D721Med (cell line): ENCODE measurements around the gene DNAJC16.

Experiments used
- DNase-seq: peaks from one replicate; pipeline ENCODE4 v3.0.0; 2011; ENCODE audit warnings: low spot score; ENCODE audit not compliant: insufficient read length
- FAIRE-seq: peaks from 2 replicates; lab custom pipeline; 2011; peaks lifted over from hg19 to GRCh38; lab: Jason Lieb, UNC
- TF ChIP-seq, protein P1 (sequence below): IDR thresholded peaks from 2 replicates; pipeline ENCODE4 v1.5.1; 2012; ENCODE audit warnings: mild to moderate bottlenecking, control low read depth; ENCODE audit not compliant: insufficient read depth; ENCODE audit errors: missing control alignments

The DNAJC16 gene

GRCh38 chr1:15500184-15501178, 26.2 kb upstream of the DNAJC16 start:
- TF ChIP-seq, protein P1, sequence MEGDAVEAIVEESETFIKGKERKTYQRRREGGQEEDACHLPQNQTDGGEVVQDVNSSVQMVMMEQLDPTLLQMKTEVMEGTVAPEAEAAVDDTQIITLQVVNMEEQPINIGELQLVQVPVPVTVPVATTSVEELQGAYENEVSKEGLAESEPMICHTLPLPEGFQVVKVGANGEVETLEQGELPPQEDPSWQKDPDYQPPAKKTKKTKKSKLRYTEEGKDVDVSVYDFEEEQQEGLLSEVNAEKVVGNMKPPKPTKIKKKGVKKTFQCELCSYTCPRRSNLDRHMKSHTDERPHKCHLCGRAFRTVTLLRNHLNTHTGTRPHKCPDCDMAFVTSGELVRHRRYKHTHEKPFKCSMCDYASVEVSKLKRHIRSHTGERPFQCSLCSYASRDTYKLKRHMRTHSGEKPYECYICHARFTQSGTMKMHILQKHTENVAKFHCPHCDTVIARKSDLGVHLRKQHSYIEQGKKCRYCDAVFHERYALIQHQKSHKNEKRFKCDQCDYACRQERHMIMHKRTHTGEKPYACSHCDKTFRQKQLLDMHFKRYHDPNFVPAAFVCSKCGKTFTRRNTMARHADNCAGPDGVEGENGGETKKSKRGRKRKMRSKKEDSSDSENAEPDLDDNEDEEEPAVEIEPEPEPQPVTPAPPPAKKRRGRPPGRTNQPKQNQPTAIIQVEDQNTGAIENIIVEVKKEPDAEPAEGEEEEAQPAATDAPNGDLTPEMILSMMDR, result no peak
- no peak for DNase-seq
- FAIRE-seq, result no peak

GRCh38 chr1:15501208-15502032, 25.2 kb upstream of the DNAJC16 start:
- TF ChIP-seq, protein P1, result peak; percentile 89
- peak; percentile 63 for DNase-seq
- FAIRE-seq, result no peak

DNA sequence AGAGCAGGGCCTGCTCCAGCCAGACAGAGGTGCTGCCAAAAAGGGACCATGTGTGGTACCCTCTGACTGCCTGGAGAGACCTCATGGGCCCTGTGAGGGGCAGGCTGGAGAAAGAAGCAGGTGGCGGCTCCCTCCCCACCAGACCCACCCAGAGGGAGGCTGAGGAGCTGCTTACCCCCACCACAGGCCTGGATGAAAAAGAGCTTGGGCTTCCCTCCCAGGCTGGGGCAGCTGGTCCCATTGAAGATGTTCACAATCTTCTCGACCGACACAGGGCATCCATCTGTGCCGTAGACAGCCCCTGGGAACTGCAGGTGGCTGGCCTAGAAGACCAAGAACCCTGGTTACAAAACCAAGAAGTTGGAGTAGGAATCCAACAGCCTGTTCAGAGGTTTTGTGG, 22.2 kb upstream of the DNAJC16 start:
- no peak for FAIRE-seq
- DNase-seq, result no peak
- TF ChIP-seq, protein P1, result no peak

GRCh38 chr1:15506831-15507230, 19.8 kb upstream of the DNAJC16 start:
- FAIRE-seq, result no peak
- DNase-seq, result no peak
- TF ChIP-seq, protein P1, result no peak

DNA sequence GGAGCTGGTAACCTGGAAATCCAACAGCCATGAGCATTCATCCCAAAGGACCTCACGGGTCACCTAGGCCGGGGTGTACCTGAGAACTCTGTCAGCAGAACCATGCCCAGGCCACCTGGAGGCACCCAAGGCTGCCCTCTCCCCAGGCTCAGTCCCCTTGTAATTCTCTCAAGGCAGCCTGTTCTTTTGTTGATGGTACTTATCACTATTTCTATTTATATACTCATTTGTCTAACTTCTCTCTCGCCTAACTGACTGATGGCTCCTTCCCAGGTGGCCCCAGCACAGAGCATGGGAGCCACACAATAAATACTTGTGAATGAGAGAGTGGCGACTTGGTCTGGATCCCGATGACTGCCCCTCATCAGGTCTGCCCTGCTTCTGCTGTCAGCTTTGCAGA, 19.4 kb upstream of the DNAJC16 start:
- DNase-seq (no peak), FAIRE-seq (no peak)
- TF ChIP-seq, protein P1, result no peak

DNA sequence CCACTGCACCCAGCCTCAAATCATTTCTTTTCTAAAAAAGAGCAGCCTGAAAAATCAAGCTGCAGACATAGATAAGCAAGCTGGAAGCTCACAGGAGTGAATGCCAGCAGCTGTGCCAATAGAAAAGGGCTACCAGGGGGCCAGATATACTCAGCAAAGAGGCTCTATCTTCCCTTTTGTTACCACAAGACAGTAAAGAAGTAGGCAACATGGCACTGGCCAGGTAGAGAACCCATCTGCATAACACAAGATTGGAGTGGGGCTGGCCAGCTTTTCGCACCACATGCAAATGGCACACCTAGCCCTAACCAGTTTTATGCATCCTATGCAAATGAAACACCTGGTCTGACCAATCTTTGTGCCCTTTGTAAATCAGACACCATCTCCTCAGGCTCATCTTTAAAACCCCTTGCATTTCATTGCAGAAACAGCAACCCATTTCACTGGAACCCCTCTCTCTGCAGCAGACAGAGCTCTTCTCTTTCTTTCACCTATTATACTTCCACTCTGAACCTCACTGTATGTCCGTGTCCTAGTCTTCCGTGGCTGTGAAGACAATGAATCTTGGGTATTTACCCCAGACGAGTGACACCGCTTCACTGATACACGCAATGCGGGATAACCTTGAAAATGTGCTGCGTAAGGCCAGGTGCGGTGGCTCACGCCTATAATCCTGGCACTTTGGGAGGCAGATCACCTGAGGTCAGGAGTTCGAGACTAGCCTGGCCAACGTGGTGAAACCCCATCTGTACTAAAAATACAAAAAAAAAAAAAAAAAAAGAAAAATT, 17.8 kb upstream of the DNAJC16 start:
- TF ChIP-seq, protein P1, result no peak
- DNase-seq (no peak), FAIRE-seq (no peak)
